WI38 (cell line): ENCODE results near the gene LRIG3.

Source experiments
- H3K4me3 ChIP-seq: 2 replicates; pipeline ENCODE4 v1.5.1; 2011; ENCODE audit warnings: low read depth, mild to moderate bottlenecking, control low read depth, low read length
- CTCF ChIP-seq: IDR thresholded peaks from 2 replicates; pipeline ENCODE4 v1.5.1; 2012; ENCODE audit warnings: low read depth, mild to moderate bottlenecking, control low read depth, low read length

LRIG3 gene

GRCh38 chr12:58901664-58902063 lies 18.6 kb downstream of the LRIG3 start:
- H3K4me3 ChIP-seq, result no peak overlapping the region
- TF ChIP-seq CTCF, result no peak

GRCh38 chr12:58897969-58898368 lies 22.3 kb downstream of the LRIG3 start:
- no peak overlapping the region for H3K4me3 ChIP-seq
- TF ChIP-seq CTCF, result no peak

DNA sequence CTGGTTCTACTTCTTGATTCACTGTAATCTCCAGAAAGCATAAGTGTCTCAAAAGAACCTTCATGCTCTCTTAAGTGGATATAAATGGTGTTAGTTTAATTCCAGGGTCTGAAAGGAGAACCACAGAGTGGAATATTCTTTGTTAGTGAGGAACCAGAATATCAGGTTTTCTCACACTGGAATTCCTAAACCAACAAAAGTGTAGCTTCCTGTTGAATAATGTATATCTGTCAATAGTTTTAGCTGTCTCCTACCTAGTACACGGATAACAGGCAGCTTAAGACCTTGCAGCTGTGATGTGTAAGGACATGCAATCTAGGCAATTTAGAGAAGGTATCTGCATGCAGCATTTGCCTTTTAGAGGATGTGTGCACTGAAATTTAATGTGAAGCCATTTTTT lies 24.0 kb downstream of the LRIG3 start:
- H3K4me3 ChIP-seq, result no peak overlapping the region
- TF ChIP-seq CTCF, result no peak

DNA sequence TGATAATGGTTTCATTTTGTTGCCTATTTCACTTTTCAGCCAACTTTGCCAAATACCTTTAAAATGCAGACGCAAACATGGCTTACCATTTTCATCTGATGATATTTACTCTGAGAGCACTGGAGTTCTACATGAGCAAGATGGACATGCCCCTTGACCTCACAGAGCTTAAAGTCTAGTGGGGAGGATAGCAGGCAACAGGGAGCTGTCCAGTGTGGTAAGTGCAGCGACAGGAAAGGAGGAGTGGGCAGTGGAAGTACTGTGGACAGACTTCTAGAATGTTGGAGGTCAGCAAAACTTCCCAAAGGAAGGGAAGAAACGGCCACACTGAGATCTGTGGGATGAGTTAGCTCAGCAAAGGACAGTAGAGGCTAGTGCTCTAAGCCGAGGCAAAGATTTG lies 25.3 kb downstream of the LRIG3 start:
- H3K4me3 ChIP-seq, result no peak overlapping the region
- TF ChIP-seq CTCF, result no peak

DNA sequence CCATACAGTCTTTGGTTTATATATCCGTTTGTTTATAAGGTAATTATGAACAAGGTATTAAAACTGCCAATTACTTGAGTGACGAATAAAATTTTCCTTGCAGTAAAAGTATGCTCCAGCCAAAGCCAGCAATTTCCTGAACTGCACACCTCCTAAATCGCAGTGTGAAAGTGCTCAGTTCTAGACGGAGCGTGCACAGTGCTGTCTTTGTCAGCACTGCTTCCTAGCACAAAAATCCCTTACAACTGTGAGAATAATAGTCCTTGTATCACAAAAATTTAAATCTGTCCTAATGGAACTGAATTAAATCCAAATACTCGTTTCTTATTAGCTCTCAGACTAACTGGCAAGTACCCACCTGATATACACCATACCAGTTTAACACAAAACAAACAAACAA lies 26.3 kb downstream of the LRIG3 start:
- no peak for TF ChIP-seq CTCF
- H3K4me3 ChIP-seq, result no peak overlapping the region

DNA sequence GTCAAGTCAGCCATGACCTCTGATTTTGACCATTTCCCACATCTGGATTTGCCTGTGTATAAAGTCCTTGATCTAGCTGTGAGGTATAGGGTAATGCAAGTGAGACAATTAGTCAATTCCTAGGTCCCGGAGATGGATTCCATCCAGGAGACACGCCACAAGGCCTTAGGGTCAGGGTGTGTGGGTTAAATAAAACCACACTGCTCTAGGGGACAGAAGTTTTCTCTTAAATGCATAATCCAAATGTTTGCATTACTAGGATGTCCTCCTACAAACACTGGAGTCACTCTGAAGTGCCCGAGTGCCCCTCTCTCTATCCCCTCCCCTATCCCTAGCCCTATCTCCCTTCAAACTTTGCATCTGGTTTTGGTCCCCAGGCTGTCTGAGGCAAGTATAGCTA lies 26.8 kb downstream of the LRIG3 start:
- no peak for TF ChIP-seq CTCF
- no peak overlapping the region for H3K4me3 ChIP-seq

GRCh38 chr12:58889557-58889956 lies 30.7 kb downstream of the LRIG3 start:
- no peak overlapping the region for H3K4me3 ChIP-seq
- no peak for TF ChIP-seq CTCF
